ENCODE measurements around the gene SYNRG. TPM values are rescaled to one million over a fixed set of nuclear protein-coding genes. Genes with fewer than 3 reads are reported as not detected.

Gene SYNRG
- total RNA-seq, 1 donor, result 23.9 TPM

- no peak for TF ChIP-seq CTCF (IDR thresholded peaks at IDR 0.05; ENCODE audit: extremely low read depth, low read depth, low read length)
Measured at GRCh38 chr17:37538981-37539659, 70.1 kb downstream of the SYNRG start.

GRCh38 chr17:37535906-37536305 lies 73.3 kb downstream of the SYNRG start:
- no peak overlapping the region for H2AFZ ChIP-seq (ENCODE audit: low read length)

More at GRCh38 chr17:37538981-37539659, 70.1 kb downstream of the SYNRG start:
- Histone ChIP-seq H4K20me1 (ENCODE audit: insufficient read depth, low read length) (no peaks in the 10 kb centered on the region), H3K4me3 (ENCODE audit: insufficient read depth, low read length) (no peak overlapping the region), H3K9me3 (ENCODE audit: low read depth, low read length) (no peaks in the 10 kb centered on the region), H3K36me3 (ENCODE audit: insufficient read depth, low read length) (peaks cover 75% of the 10 kb centered on the region), H3K4me1 (ENCODE audit: insufficient read depth, low read length) (peaks cover 18% of the 10 kb centered on the region), H3K79me2 (ENCODE audit: insufficient read depth, low read length) (no peaks in the 10 kb centered on the region), H2AFZ (ENCODE audit: low read length) (no peak overlapping the region), H3K4me2 (ENCODE audit: insufficient read depth, low read length) (no peak overlapping the region), H3K27ac (ENCODE audit: low read depth, low read length) (no peak overlapping the region), H3K27me3 (ENCODE audit: insufficient read depth, low read length) (no peaks in the 10 kb centered on the region)
- no peak for DNase-seq (ENCODE audit: insufficient read length, low spot score, missing footprints)

GRCh38 chr17:37532756-37533155 lies 76.5 kb downstream of the SYNRG start:
- no peaks in the 10 kb centered on the region for H3K79me2 ChIP-seq (ENCODE audit: insufficient read depth, low read length)
- no peak for TF ChIP-seq CTCF (IDR thresholded peaks at IDR 0.05; ENCODE audit: extremely low read depth, low read depth, low read length)
- no peaks in the 10 kb centered on the region for H3K9me3 ChIP-seq (ENCODE audit: low read depth, low read length)
- H3K27ac ChIP-seq (ENCODE audit: low read depth, low read length), result no peak overlapping the region
- DNase-seq (ENCODE audit: insufficient read length, low spot score, missing footprints), result no peak
- H2AFZ ChIP-seq (ENCODE audit: low read length), result no peak overlapping the region
- no peaks in the 10 kb centered on the region for H4K20me1 ChIP-seq (ENCODE audit: insufficient read depth, low read length)
- peaks cover 56% of the 10 kb centered on the region for H3K36me3 ChIP-seq (ENCODE audit: insufficient read depth, low read length)
- H3K27me3 ChIP-seq (ENCODE audit: insufficient read depth, low read length), result no peaks in the 10 kb centered on the region
- H3K4me2 ChIP-seq (ENCODE audit: insufficient read depth, low read length), result no peak overlapping the region
- H3K4me3 ChIP-seq (ENCODE audit: insufficient read depth, low read length), result no peak overlapping the region
- no peaks in the 10 kb centered on the region for H3K4me1 ChIP-seq (ENCODE audit: insufficient read depth, low read length)

More at GRCh38 chr17:37535906-37536305, 73.3 kb downstream of the SYNRG start:
- no peak for TF ChIP-seq CTCF (IDR thresholded peaks at IDR 0.05; ENCODE audit: extremely low read depth, low read depth, low read length)
- DNase-seq (ENCODE audit: insufficient read length, low spot score, missing footprints), result no peak
- Histone ChIP-seq H3K79me2 (ENCODE audit: insufficient read depth, low read length) (no peaks in the 10 kb centered on the region), H3K36me3 (ENCODE audit: insufficient read depth, low read length) (peaks cover 70% of the 10 kb centered on the region), H3K4me1 (ENCODE audit: insufficient read depth, low read length) (no peaks in the 10 kb centered on the region), H3K27me3 (ENCODE audit: insufficient read depth, low read length) (no peaks in the 10 kb centered on the region), H3K4me3 (ENCODE audit: insufficient read depth, low read length) (no peak overlapping the region), H3K27ac (ENCODE audit: low read depth, low read length) (no peak overlapping the region), H3K4me2 (ENCODE audit: insufficient read depth, low read length) (no peak overlapping the region), H3K9me3 (ENCODE audit: low read depth, low read length) (no peaks in the 10 kb centered on the region), H4K20me1 (ENCODE audit: insufficient read depth, low read length) (no peaks in the 10 kb centered on the region)

GRCh38 chr17:37530420-37530819 lies 78.8 kb downstream of the SYNRG start:
- Histone ChIP-seq H3K4me1 (ENCODE audit: insufficient read depth, low read length) (no peaks in the 10 kb centered on the region), H2AFZ (ENCODE audit: low read length) (no peak overlapping the region), H3K9me3 (ENCODE audit: low read depth, low read length) (no peaks in the 10 kb centered on the region), H3K27ac (ENCODE audit: low read depth, low read length) (no peak overlapping the region), H3K4me2 (ENCODE audit: insufficient read depth, low read length) (no peak overlapping the region), H4K20me1 (ENCODE audit: insufficient read depth, low read length) (no peaks in the 10 kb centered on the region), H3K4me3 (ENCODE audit: insufficient read depth, low read length) (no peak overlapping the region), H3K36me3 (ENCODE audit: insufficient read depth, low read length) (peaks cover 33% of the 10 kb centered on the region), H3K27me3 (ENCODE audit: insufficient read depth, low read length) (no peaks in the 10 kb centered on the region), H3K79me2 (ENCODE audit: insufficient read depth, low read length) (no peaks in the 10 kb centered on the region)
- no peak for DNase-seq (ENCODE audit: insufficient read length, low spot score, missing footprints)
- no peak for TF ChIP-seq CTCF (IDR thresholded peaks at IDR 0.05; ENCODE audit: extremely low read depth, low read depth, low read length)

All from osteoblast (primary cell).